Measurements from ENCODE around the gene MLLT10. TPM values are rescaled to one million over a fixed set of nuclear protein-coding genes. Genes with fewer than 3 reads are reported as not detected.

Gene MLLT10
- total RNA-seq, 2 experiments from 2014 or later: 33.8 to 34.1 TPM

- peak overlapping the region; percentile 79 for H3K27ac Mint-ChIP-seq
- H3K4me3 Mint-ChIP-seq: no peak overlapping the region
- peak; percentile 14 for DNase-seq
- POLR2A ChIA-PET: no interaction called here
- H3K4me1 Mint-ChIP-seq: peaks cover 14% of the 10 kb centered on the region
- H3K36me3 Mint-ChIP-seq (ENCODE audit: low read depth): peaks cover 9% of the 10 kb centered on the region
- ATAC-seq: peak; percentile 65
- intact Hi-C loops (cut with DNase I, micrococcal nuclease): no loop called here
- H3K9me3 Mint-ChIP-seq (ENCODE audit: low read depth): no peaks in the 10 kb centered on the region
- H3K27me3 Mint-ChIP-seq: no peaks in the 10 kb centered on the region
- CTCF ChIA-PET: no interaction called here
These were observed 230.6 kb downstream of the MLLT10 start for GRCh38 chr10:21764466-21765189.

GRCh38 chr10:21769041-21769440 lies 235.0 kb downstream of the MLLT10 start:
- Mint-ChIP-seq H3K27ac (no peak overlapping the region), H3K4me3 (no peak overlapping the region), H3K36me3 (ENCODE audit: low read depth) (peaks cover 10% of the 10 kb centered on the region), H3K4me1 (peaks cover 13% of the 10 kb centered on the region), H3K27me3 (no peaks in the 10 kb centered on the region), H3K9me3 (ENCODE audit: low read depth) (no peaks in the 10 kb centered on the region)
- POLR2A ChIA-PET: interaction anchor here (0.7 kb wide), 1 partner anchor 38 kb away, joined by 4 read pairs; no protein-coding TSS in a partner anchor
- CTCF ChIA-PET: interaction anchor here (1.3 kb wide), 1 partner anchor 38 kb away, joined by 4 read pairs; no protein-coding TSS in a partner anchor
- intact Hi-C loops (cut with DNase I, micrococcal nuclease): no loop called here
- DNase-seq: no peak
- no peak for ATAC-seq

- CTCF ChIA-PET: interaction anchor here (0.6 kb wide), 1 partner anchor 253 kb away, joined by 5 read pairs; no protein-coding TSS in a partner anchor
- Mint-ChIP-seq H3K4me1 (peaks cover 4% of the 10 kb centered on the region), H3K4me3 (no peak overlapping the region), H3K27ac (no peak overlapping the region), H3K9me3 (ENCODE audit: low read depth) (peaks cover 2% of the 10 kb centered on the region), H3K27me3 (no peaks in the 10 kb centered on the region), H3K36me3 (ENCODE audit: low read depth) (peaks cover 6% of the 10 kb centered on the region)
- POLR2A ChIA-PET: no interaction called here
- intact Hi-C loops (cut with DNase I, micrococcal nuclease): no loop called here
- ATAC-seq (no peak), DNase-seq (no peak)
These were observed 237.2 kb downstream of the MLLT10 start for GRCh38 chr10:21771219-21771618.

DNA sequence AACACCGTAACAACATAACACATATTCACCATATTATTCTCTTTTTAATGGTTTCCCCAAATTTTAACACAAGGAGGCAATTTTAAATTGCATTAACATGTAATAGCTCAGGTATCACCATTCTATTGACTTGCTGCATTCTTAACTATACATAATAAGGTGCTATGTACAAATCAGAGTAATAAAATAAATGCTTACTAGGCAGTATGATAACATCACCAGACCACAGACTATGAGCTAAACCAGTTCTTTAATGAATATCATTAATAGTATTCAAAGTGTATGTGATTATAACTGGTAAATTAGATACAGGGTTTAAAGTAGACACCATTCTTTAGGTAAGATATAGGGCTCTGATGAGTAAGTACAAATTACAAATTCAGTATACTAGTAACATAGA lies 242.9 kb downstream of the MLLT10 start:
- ATAC-seq (no peak), DNase-seq (no peak)
- intact Hi-C loops (cut with DNase I, micrococcal nuclease): no loop called here
- Mint-ChIP-seq H3K27me3 (no peaks in the 10 kb centered on the region), H3K9me3 (ENCODE audit: low read depth) (peaks cover 8% of the 10 kb centered on the region), H3K27ac (no peak overlapping the region), H3K36me3 (ENCODE audit: low read depth) (peaks cover 21% of the 10 kb centered on the region), H3K4me3 (no peak overlapping the region), H3K4me1 (peaks cover 11% of the 10 kb centered on the region)
- ChIA-PET POLR2A (no interaction called here), CTCF (no interaction called here)

GRCh38 chr10:21791276-21791675 lies 257.2 kb downstream of the MLLT10 start:
- POLR2A ChIA-PET: no interaction called here
- peaks cover 11% of the 10 kb centered on the region for H3K36me3 Mint-ChIP-seq (ENCODE audit: low read depth)
- no peaks in the 10 kb centered on the region for H3K27me3 Mint-ChIP-seq
- peaks cover 8% of the 10 kb centered on the region for H3K9me3 Mint-ChIP-seq (ENCODE audit: low read depth)
- H3K27ac Mint-ChIP-seq: no peak overlapping the region
- H3K4me3 Mint-ChIP-seq: no peak overlapping the region
- DNase-seq (no peak), ATAC-seq (no peak)
- intact Hi-C loops (cut with DNase I, micrococcal nuclease): no loop called here
- peaks cover 2% of the 10 kb centered on the region for H3K4me1 Mint-ChIP-seq
- CTCF ChIA-PET: interaction anchor here (0.7 kb wide), 1 partner anchor 18 kb away, joined by 3 read pairs; no protein-coding TSS in a partner anchor

Small RNA genes lying within 50 kb of the gene (microRNA-seq; reads per million reads assigned to microRNA genes)
- gene MIR1915 (ENCODE audit: borderline replicate concordance): not detected

Other genes starting within 250 kb of the MLLT10 start
- under 1 TPM; 0.32 to 0.54 TPM for gene SKIDA1, start 8.6 kb upstream of the MLLT10 start, total RNA-seq

All from activated CD4-positive, alpha-beta T cell treated with anti-CD3 and anti-CD28 coated beads for 36 hours (primary cell).